H1 (cell line): ENCODE measurements around the gene ASIC2.

Experiments
- EP300 ChIP-seq, 2 experiments: IDR thresholded peaks; 1 replicate in 1 of 2; 2 replicates in 1 of 2; pipeline ENCODE4 v1.6.1; 2011 to 2012; ENCODE audit warnings: low read depth in 2 of 2, low read length in 2 of 2, mild to moderate bottlenecking in 2 of 2, borderline replicate concordance in 1 of 2, inconsistent platforms in 1 of 2, moderate library complexity in 1 of 2
- POLR2AphosphoS5 ChIP-seq: IDR thresholded peaks from 2 replicates; pipeline ENCODE4 v1.6.1; 2011; ENCODE audit warnings: low read depth, low read length
- SP2 ChIP-seq: IDR thresholded peaks from 2 replicates; pipeline ENCODE4 v1.6.1; 2012; ENCODE audit warnings: mild to moderate bottlenecking, low read length, inconsistent platforms

- no peak for TF ChIP-seq POLR2AphosphoS5
- TF ChIP-seq EP300 (IDR thresholded peaks at IDR 0.05; ENCODE audit: borderline replicate concordance in 1 of 2, low read depth in 2 of 2, low read length in 2 of 2) = no peak
- TF ChIP-seq SP2 = no peak
Measured at GRCh38 chr17:33204701-33205100, 88.4 kb downstream of the ASIC2 start.
